A549 (cell line): ENCODE data around the gene FSD1.

Experiments
- BCL3 ChIP-seq: fragments of >200 bp; sonication (Bioruptor Twin); formaldehyde crosslinking; IDR thresholded peaks from 3 replicates; pipeline ENCODE4 v1.6.1; 2016
- CHD4 ChIP-seq: fragments of 200-600 bp; sonication (generic); IDR thresholded peaks from 2 replicates; pipeline ENCODE4 v1.6.1; 2016; ENCODE audit warnings: antibody characterized with exemption, mild to moderate bottlenecking, borderline replicate concordance
- EP300 ChIP-seq, 2 experiments: fragments of >200 bp; sonication (Bioruptor Twin); formaldehyde crosslinking; IDR thresholded peaks; 2 replicates in 1 of 2; 3 replicates in 1 of 2; pipeline ENCODE4 v1.6.1; 2016 to 2017
- HDAC2 ChIP-seq: fragments of 200-600 bp; sonication (generic); IDR thresholded peaks from 2 replicates; pipeline ENCODE4 v1.6.1; 2016
- MYC ChIP-seq: IDR thresholded peaks from 2 replicates; pipeline ENCODE4 v1.6.1; 2012; ENCODE audit warnings: mild to moderate bottlenecking, inconsistent platforms, low read length, improper control_type of control experiment, borderline replicate concordance
- NPAS2 ChIP-seq: fragments of 250-450 bp; sonication (Bioruptor Pico); IDR thresholded peaks from 2 replicates; pipeline ENCODE4 v1.8.0; 2022; ENCODE audit warnings: mild to moderate bottlenecking, moderate library complexity, borderline replicate concordance
- RAD21 ChIP-seq, 2 experiments: fragments of >200 bp in 1 of 2; sonication (Bioruptor Twin) in 1 of 2; formaldehyde crosslinking in 1 of 2; IDR thresholded peaks in 1 of 2; conservative IDR thresholded peaks in 1 of 2; 2 replicates in 1 of 2; 3 replicates in 1 of 2; pipeline ENCODE4 v1.6.1; 2012 to 2018; ENCODE audit warnings: inconsistent platforms in 1 of 2
- REST ChIP-seq: fragments of 200-600 bp; sonication (generic); IDR thresholded peaks from 2 replicates; pipeline ENCODE4 v1.6.1; 2016; ENCODE audit warnings: antibody characterized with exemption, mild to moderate bottlenecking, moderate library complexity
- RFX5 ChIP-seq: fragments of 450-650 bp; IDR thresholded peaks from 2 replicates; pipeline ENCODE4 v1.7.1; 2014; ENCODE audit warnings: antibody characterized with exemption, mild to moderate bottlenecking, moderate library complexity
- RNF2 ChIP-seq: fragments of 200-600 bp; sonication (generic); IDR thresholded peaks from 2 replicates; pipeline ENCODE4 v1.6.1; 2016; ENCODE audit warnings: low read depth, mild to moderate bottlenecking, antibody characterized with exemption, moderate library complexity, borderline replicate concordance
- TF ChIP-seq, protein P1 (sequence below): fragments of >200 bp; sonication (Bioruptor Twin); formaldehyde crosslinking; IDR thresholded peaks from 3 replicates; pipeline ENCODE4 v1.5.1; 2016

DNA sequence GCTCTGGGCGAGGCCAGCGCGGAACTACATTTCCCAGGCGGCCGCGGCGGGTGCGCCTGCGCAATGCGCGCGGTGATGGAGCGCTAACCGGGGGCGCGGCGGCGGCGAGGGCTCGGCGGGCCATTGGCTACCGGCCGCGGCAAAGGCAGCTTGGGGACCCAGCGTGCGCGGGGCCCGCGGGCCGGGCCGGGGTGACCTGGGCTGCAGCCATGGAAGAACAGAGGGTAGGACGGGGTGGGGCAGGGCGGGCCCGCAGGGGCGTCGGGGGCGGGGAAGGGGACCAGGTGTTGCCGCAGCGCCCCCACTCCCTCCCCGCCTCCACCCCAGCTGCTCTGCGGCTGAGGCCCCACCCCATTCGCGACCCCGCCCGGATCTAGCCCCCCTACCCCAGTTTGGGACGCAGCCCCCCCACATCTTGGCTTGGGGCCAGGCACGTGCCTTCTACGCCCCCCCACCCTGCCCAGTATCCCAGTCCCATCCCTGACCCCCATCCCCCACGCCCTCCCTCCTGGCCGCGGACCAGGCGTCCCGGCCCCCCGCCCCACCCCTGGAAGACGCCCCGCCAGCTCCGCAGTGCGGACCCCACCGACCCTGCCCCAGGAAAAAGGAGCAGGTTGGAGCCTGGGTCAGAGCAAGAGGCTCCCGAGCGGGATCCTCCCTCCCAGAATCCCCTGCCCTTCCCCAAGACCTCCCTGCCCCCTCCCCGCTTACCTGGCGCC is at the start of gene FSD1:
- TF ChIP-seq HDAC2 (no peak), BCL3 (no peak), EP300 (IDR thresholded peaks at IDR 0.05) (no peak), CHD4 (no peak), REST (no peak), NPAS2 (no peak), RNF2 (no peak), RFX5 (no peak), RAD21 (conservative IDR thresholded peaks at IDR 0.05 in 1 of 2, IDR thresholded peaks at IDR 0.05 in 1 of 2) (no peak), MYC (no peak)
- TF ChIP-seq, protein P1, sequence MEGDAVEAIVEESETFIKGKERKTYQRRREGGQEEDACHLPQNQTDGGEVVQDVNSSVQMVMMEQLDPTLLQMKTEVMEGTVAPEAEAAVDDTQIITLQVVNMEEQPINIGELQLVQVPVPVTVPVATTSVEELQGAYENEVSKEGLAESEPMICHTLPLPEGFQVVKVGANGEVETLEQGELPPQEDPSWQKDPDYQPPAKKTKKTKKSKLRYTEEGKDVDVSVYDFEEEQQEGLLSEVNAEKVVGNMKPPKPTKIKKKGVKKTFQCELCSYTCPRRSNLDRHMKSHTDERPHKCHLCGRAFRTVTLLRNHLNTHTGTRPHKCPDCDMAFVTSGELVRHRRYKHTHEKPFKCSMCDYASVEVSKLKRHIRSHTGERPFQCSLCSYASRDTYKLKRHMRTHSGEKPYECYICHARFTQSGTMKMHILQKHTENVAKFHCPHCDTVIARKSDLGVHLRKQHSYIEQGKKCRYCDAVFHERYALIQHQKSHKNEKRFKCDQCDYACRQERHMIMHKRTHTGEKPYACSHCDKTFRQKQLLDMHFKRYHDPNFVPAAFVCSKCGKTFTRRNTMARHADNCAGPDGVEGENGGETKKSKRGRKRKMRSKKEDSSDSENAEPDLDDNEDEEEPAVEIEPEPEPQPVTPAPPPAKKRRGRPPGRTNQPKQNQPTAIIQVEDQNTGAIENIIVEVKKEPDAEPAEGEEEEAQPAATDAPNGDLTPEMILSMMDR = no peak
